Stimulated activated CD4-positive, alpha-beta T cell treated with anti-CD3 and anti-CD28 coated beads, TNF-alpha, amount 100 ng/mL, for 1 hour (primary cell): ENCODE results near the gene KCNJ9.
"Not testable (repeated sequence)": the region's sequence is repeated elsewhere in the genome, so short reads cannot be mapped to it uniquely, and the experiment has no call there.

ENCODE experiments used
- DNase-seq, 3 donors: peaks; one replicate each; pipeline ENCODE4 v3.0.0-alpha.2; 2020; ENCODE audit warnings: low read depth in 3 of 3, low spot score in 1 of 3

The KCNJ9 gene

DNA sequence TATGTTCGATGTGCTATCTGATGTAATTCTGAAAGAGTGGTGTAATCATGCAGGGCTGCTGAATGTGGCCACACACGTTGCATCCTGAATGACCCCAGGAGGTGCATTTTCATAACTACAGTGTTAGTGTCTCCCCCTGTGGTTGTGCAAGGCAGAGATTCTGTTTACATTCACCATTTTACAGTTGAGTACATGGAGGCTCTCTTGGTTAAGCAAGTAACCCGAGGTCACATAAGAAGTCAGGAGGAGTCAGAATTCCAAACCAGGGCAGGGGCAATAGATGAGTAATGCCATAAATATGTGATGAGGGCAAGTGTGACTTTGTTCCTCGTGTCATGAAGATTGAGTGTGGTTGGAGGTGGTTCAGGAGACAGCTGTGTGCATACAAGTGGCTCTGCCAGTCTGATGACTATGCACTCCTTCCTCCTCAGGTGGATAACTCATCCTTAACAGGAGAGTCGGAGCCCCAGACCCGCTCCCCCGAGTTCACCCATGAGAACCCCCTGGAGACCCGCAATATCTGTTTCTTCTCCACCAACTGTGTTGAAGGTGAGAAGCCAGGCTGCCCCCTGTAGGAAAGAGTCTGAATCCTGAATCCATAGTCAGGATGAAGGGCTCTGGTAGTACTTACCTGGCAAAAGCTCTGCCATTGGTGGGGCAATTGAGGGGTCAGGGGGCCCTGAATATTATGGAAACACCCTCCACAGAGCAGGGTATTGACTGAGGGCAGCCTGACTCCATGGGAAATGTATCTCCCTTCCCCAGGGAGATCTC lies 43.6 kb downstream of the KCNJ9 start:
- DNase-seq, result no peak

DNA sequence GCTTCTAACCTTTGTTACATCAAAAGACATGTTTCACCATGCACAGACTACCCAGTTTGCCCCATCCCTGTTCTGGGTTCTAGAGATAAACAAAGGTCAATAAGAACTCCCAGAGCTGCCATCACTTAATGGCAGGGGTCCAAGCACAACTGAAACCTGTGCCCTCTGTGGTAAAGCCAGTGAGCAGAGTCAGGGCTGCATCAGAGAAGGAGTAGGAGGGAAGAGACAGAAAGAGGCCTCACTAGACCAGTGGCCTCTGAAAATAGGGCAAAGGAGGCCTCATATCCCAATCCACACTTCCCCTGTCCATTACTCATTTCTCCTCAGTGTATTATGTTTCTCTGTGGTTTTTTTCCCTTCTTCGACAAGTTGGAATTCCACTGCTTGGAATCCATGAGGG lies 44.4 kb downstream of the KCNJ9 start:
- DNase-seq, result no peak

DNA sequence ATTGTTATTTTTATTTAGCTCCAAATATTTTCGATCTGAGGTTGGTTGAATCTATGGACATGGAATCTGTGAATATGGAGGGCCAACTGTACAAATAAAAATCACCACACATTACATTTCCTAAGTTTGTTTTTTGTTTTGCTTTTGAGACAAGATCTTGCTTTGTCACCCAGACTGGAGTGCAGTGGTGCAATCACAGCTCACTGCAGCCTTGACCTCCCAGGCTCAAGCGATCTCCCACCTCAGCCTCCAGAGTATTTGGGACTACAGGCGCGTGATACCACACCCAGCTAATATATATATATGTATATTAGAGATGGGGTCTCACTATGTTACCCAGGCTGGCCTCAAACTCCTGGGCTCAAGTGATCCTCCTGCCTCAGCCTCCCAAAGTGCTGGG lies 45.0 kb downstream of the KCNJ9 start:
- DNase-seq, result not testable (repeated sequence)

DNA sequence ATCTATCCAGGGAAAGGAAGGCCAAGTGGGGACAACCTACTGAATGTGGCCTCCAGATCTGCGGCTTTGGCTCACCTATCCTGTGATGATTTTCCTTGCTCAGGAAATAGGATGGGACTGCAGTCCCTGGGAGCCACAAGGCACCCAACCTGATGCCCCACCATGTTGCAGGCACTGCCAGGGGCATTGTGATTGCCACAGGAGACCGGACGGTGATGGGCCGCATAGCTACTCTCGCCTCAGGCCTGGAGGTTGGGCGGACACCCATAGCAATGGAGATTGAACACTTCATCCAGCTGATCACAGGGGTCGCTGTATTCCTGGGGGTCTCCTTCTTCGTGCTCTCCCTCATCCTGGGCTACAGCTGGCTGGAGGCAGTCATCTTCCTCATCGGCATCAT lies 46.0 kb downstream of the KCNJ9 start:
- DNase-seq, result no peak

DNA sequence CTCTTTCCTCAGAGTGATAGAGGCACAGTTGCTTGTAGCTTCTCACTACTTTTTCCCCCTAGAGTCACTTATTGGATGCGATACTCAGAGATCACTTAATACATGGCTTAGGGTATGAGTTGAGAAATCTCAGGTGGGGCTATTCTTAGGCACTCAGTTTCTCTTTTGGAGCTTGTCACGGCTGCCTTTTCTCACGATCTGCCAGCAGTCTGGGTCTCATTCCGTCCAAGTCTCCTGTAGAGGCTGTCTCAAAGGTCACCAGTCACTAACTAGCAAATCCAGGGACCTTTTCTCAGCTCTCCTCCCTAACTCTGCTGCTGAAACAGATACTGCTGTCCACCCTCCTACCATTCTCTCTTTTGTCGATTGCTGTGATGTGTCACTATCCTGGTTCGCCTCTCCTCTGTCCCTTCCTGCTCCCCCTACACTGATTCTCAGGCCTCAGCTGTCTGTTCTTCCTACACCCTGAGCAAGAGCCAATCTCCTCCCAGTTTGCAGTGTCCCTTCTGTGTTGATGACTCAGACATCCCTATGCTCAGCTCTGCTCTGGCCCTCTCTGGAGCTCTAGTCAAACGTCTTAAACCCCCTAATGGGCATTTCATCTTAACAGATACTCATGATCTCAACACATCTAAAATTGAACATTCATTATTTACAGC lies 46.7 kb downstream of the KCNJ9 start:
- no peak for DNase-seq

DNA sequence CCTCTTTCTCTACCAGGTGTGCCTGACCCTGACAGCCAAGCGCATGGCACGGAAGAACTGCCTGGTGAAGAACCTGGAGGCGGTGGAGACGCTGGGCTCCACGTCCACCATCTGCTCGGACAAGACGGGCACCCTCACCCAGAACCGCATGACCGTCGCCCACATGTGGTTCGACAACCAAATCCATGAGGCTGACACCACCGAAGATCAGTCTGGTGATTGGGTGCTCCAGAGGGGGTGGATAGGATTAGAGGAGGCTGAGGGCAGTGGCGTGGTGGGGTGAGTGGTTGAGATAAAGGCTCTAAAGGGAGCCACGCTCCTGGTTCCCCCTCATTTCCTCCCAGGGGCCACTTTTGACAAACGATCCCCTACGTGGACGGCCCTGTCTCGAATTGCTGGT lies 47.3 kb downstream of the KCNJ9 start:
- no peak for DNase-seq

DNA sequence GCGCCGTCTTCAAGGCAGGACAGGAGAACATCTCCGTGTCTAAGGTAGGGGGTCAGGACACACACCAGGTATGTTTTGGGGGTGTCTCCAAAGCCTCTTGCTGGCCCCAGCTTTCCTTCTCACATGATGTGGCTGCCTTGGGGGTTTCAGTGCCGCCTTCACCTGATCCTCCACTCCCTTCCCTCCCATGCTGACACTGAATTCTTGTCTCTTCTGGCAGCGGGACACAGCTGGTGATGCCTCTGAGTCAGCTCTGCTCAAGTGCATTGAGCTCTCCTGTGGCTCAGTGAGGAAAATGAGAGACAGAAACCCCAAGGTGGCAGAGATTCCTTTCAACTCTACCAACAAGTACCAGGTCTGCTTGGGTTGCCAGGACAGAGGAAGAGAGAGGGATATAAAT lies 47.7 kb downstream of the KCNJ9 start:
- no peak for DNase-seq

DNA sequence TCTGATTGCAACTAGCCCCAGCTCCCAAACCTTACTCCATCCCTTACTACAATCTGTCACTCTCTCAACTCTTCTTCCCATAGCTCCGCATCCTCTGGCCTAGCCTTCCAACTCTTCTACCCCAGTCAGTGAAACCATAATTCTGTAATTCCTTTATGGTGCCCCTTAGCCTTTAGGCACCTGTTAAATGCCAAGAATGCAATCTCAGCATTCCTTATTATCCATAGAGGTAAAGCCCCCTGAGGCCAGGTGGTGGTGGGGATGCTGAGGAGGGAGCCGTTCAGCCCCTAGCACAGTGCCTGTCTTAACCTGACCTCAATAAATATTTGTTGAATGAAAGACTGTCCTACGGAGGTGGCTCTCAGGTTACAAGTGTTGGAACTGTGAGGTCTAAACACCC lies 48.2 kb downstream of the KCNJ9 start:
- DNase-seq, result no peak

DNA sequence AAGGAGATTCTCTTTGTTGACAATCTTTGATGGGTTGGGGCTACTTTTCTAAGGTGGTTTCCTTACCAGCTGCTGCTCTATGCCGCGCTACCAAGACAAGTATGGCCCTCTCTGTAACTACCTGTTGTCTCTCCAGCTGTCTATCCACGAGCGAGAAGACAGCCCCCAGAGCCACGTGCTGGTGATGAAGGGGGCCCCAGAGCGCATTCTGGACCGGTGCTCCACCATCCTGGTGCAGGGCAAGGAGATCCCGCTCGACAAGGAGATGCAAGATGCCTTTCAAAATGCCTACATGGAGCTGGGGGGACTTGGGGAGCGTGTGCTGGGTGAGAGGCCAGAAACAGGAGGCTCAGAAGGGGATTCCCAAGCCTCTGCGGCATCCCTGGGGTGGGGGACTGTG lies 48.6 kb downstream of the KCNJ9 start:
- DNase-seq, result no peak

DNA sequence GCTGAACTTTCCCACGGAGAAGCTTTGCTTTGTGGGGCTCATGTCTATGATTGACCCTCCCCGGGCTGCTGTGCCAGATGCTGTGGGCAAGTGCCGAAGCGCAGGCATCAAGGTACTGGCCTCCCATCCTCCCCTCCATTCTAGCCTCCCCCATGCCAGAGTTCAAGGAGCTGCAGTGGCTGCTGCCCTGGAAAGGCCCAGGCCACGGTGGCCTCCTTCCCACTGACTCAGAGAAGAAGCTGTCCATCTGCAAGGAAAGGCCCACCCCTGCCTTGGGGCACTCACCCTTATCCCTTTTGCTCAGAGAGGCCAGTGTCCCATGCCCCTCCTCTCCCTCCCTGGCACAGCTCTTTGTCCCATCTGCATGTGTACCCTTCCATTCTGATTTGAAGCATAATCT lies 49.1 kb downstream of the KCNJ9 start:
- DNase-seq, result no peak

DNA sequence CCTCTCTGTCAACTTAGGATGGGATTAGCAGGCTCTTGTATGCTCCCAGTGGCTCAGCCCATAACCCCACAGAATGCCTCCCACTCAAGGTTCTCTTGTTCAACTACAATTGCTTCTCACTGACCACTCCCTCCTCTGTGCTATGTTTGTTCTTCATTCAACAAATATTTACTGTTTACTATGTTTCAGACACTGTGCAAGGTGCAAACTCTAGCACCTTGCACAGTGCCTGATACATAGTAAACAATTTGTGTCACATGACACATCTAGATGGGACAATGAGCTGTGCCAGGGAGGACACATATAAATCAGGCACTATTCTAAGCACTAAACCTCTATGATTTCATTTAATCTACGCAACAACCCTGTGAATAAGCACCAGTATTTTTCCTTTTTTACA lies 49.6 kb downstream of the KCNJ9 start:
- DNase-seq, result no peak

DNA sequence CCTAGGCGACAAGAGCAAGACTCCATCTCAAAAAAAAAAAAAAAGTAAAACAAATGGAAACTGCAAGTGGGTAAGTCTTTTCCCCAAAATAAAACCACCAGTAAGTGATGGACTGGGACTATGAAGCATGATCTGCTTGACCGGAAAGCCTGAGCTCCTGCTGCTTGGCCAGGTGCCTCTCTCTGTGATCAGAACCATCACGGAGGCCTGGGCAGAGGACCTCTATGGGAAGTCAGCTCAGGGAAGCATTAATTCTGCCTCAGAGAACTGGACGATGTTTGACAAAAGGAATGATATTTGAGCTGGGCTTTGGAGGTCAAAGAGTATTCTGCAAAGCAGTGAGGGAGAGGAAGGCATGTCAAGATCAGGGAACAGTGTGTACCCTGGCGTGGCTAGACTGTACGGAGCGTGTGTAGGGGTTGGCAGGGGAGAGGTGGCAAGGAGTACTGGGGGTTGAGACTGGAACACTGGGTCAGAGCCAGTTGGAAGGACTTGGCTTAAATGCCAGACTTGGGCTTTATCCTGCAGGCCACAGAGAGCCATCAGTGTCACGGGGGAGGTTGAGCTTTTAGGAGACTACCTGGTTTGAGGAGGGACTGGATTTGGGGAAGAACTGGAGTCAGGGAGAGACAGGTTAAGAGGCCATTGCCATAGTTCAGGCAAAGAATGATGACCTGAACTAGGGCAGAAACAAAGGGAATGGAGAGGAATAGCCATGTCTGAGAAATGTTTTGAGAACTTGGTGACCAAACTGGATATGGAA lies 50.6 kb downstream of the KCNJ9 start:
- DNase-seq, result no peak

DNA sequence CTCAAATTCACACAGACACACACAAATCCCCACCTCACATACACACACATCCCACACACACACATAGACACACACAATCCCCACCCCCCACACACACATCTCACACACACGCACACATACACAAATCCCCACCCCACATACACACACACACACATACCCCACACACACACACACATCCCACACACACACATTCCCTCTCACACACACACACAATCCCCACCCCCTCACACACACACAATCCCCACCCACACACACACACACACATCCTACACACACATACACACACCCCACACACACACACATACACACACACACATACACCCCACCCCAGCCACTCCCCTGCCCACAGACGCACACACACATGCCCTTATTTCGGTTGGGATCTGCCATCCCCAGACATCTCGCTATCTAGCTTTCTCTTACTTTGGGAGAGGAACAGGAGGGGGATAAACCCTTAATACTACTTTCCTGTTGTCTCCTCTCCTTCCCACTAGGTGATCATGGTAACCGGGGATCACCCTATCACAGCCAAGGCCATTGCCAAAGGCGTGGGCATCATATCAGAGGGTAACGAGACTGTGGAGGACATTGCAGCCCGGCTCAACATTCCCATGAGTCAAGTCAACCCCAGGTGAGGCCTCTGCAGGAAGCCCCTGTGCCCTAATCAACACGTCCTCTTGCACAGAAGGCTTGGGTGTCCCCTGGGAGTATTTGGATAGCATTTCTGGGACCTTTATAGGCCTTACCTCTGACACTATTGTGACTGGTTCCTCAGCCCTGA lies 52.8 kb downstream of the KCNJ9 start:
- DNase-seq, result no peak

DNA sequence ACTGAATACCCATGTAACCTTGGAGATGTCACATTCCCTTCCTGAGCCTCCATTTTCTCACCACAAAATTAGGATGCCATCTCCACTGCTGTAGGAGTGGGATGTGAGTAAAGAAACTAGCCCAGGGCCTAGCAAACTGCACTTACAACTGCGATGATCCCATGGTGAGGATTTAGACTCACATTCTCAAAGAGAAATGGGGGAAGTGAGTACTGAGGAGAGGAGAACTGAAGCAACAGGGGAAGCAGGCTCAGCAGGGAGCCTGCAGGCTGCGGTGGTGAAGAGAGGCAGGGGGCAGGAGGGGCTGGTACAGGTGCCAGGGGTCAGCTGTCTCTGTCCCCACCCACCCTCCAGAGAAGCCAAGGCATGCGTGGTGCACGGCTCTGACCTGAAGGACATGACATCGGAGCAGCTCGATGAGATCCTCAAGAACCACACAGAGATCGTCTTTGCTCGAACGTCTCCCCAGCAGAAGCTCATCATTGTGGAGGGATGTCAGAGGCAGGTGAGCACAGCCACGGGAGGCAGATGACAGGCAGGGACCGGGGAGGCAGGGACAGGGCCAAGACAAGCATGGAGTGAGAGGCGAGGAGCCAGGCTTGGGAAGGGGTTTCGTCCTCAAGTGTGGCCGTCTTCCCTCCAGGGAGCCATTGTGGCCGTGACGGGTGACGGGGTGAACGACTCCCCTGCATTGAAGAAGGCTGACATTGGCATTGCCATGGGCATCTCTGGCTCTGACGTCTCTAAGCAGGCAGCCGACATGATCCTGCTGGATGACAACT lies 53.6 kb downstream of the KCNJ9 start:
- no peak for DNase-seq

DNA sequence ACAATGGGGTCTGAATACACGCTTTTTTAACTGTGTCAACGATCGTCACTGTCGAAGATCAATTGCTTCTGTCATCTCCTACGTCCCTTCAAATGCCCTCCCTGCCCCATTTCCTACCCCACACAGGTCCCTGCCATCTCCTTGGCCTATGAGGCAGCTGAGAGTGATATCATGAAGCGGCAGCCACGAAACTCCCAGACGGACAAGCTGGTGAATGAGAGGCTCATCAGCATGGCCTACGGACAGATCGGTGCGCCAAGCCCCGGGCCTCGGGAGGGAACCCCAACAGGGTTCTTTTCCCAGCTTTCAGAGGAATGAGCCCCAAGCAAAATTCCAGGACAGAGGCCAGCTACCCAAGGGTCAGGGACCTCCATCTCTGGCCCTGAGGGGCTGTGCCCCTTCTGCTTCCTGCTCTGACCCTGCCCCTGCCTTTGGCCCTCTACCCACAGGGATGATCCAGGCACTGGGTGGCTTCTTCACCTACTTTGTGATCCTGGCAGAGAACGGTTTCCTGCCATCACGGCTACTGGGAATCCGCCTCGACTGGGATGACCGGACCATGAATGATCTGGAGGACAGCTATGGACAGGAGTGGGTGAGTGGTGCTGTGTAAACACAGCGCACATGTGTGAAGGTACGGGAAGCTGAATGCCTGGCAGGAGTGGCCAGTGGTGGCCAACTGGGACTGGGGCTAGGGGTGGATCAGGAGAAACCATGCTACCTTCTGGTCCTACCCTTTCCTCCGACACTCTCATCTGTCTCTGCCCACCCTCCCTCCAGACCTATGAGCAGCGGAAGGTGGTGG lies 55.0 kb downstream of the KCNJ9 start:
- no peak for DNase-seq

DNA sequence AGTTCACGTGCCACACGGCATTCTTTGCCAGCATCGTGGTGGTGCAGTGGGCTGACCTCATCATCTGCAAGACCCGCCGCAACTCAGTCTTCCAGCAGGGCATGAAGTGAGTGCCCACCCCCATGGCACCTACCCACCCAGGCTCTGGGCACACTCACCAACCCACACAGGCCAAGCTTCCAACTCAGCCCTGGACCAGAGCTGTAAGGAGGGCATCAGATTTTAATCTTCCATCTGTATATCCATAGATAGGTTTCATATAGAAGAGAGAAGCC lies 55.5 kb downstream of the KCNJ9 start:
- DNase-seq, result no peak

DNA sequence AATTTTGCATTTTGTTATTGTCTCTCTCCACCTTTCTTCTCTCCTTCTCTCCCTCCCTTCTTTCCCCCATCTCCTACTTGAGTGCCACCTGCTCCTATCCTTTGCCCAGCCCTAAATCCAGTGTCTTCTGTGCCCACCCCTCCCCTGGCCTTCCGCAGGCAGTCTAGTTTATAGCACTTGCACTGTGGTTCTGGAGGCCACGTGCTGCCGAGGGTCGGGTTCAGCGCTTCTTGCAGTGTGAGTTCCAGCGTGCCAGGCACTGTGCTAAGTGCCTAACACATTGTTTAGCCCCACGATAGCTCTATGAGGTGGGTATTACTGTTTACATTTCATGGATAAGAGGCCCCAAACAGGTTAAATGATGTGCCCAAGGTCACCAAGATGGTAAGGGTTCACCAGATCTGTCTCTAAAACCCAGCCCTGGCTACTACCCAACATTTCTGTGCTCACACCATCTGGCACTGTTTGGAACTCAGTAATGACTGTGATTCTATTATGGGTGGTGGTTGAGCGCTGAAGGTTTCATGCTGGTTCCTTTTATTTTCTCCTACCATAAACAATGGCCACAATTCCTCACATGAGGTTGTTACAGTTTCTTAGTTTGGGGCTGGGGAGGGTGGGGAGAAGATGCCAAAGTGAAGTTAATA lies 56.0 kb downstream of the KCNJ9 start:
- no peak for DNase-seq

DNA sequence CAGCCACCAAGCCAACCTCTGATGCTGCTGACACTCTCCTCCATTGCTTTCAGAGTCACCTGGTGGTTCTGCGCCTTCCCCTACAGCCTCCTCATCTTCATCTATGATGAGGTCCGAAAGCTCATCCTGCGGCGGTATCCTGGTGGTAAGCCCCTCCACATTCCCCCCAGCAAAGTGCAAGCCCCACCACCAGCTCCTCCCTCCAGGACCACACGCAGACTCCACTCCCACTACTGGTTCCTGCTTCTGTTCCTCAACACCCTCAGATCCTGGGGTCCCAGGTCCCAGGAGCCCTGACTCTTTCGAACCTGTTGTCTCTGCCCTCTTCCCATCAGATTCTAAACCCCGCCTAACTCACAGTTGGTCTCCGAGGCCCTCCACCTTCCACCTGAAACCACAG lies 58.5 kb downstream of the KCNJ9 start:
- DNase-seq, result no peak
